HepG2 (cell line): Measurements from ENCODE around the gene KCND1. TPM values are rescaled to one million over a fixed set of nuclear protein-coding genes. Genes with fewer than 3 reads are reported as not detected.

ENCODE experiments used
- IRF2 ChIP-seq: IDR thresholded peaks from 2 replicates; pipeline ENCODE4 v1.6.1; 2018; ENCODE audit warnings: missing genetic modification reagents, missing compliant biosample characterization
- MXI1 ChIP-seq: IDR thresholded peaks from 3 replicates; pipeline ENCODE4 v1.6.1; 2012; ENCODE audit warnings: low read depth, low read length, inconsistent platforms, borderline replicate concordance
- NAIF1 ChIP-seq: sonication (generic); formaldehyde crosslinking; IDR thresholded peaks from 2 replicates; pipeline ENCODE4 v1.5.0; 2020; ENCODE audit warnings: mild to moderate bottlenecking, missing genetic modification reagents, borderline replicate concordance
- NRL ChIP-seq: sonication (generic); formaldehyde crosslinking; IDR thresholded peaks from 2 replicates; pipeline ENCODE4 v1.5.0; 2020; ENCODE audit warnings: missing genetic modification reagents, mild to moderate bottlenecking, moderate library complexity, borderline replicate concordance
- PATZ1 ChIP-seq: sonication (generic); formaldehyde crosslinking; IDR thresholded peaks from 2 replicates; pipeline ENCODE4 v1.4.0; 2020; ENCODE audit warnings: missing genetic modification reagents
- RFX3 ChIP-seq: IDR thresholded peaks from 2 replicates; pipeline ENCODE4 v1.6.1; 2016; ENCODE audit warnings: missing biosample characterization, missing genetic modification reagents
- ZBTB46 ChIP-seq: sonication (generic); formaldehyde crosslinking; IDR thresholded peaks from 2 replicates; pipeline ENCODE4 v1.4.0; 2020; ENCODE audit warnings: mild to moderate bottlenecking, missing genetic modification reagents, borderline replicate concordance
- ZIK1 ChIP-seq: sonication (generic); formaldehyde crosslinking; IDR thresholded peaks from 2 replicates; pipeline ENCODE4 v1.5.0; 2020; ENCODE audit warnings: mild to moderate bottlenecking, low read depth, missing genetic modification reagents, borderline replicate concordance
- ZNF225 ChIP-seq: sonication (generic); formaldehyde crosslinking; IDR thresholded peaks from 2 replicates; pipeline ENCODE4 v1.4.0; 2020; ENCODE audit warnings: mild to moderate bottlenecking, missing genetic modification reagents
- polyA plus RNA-seq, 8 experiments: library from polyadenylated mRNA; depleted of rRNA in 3 of 8; stranded (reverse) in 7 of 8; unstranded in 1 of 8; fragments of >200 nt; fragmentation: Illumina TruSeq in 4 of 8; extraction: Trizol in 4 of 8; gene quantifications; 2 replicates each; pipeline versions ENCODE4 v1.2.1 to v1.2.3, GENCODE V29; 2011 to 2016; ENCODE audit warnings: low read depth in 4 of 8, missing spikeins in 1 of 8, mixed read lengths in 1 of 8; ENCODE audit not compliant: insufficient read depth in 1 of 8
- total RNA-seq, 5 experiments: library from RNA; depleted of rRNA; stranded (reverse); fragments of >200 nt; fragmentation: Illumina TruSeq; extraction: Trizol; gene quantifications; 2 replicates each; pipeline ENCODE4 v1.2.3, GENCODE V29; 2016; ENCODE audit warnings: low read depth in 1 of 5
- TF ChIP-seq, protein P1 (sequence below): IDR thresholded peaks from 2 replicates; pipeline ENCODE4 v1.6.1; 2016; ENCODE audit warnings: low read depth, missing genetic modification reagents, missing compliant biosample characterization
- TF ChIP-seq, protein P2 (sequence below): IDR thresholded peaks from 2 replicates; pipeline ENCODE4 v1.6.1; 2016; ENCODE audit warnings: mild to moderate bottlenecking, missing biosample characterization, missing genetic modification reagents
- TF ChIP-seq, protein P3 (sequence below): sonication (generic); formaldehyde crosslinking; IDR thresholded peaks from 2 replicates; pipeline ENCODE4 v1.5.0; 2020; ENCODE audit warnings: missing genetic modification reagents
- TF ChIP-seq, protein P4 (sequence below): sonication (generic); formaldehyde crosslinking; IDR thresholded peaks from 2 replicates; pipeline ENCODE4 v1.8.0; 2022; ENCODE audit warnings: mild to moderate bottlenecking, missing genetic modification reagents, moderate library complexity
- TF ChIP-seq, protein P5 (sequence below): sonication (generic); formaldehyde crosslinking; conservative IDR thresholded peaks from 2 replicates; pipeline ENCODE4 v1.8.0; 2022; ENCODE audit warnings: low read depth, missing genetic modification reagents

KCND1 gene
- total and polyA plus RNA-seq, 2 of the 13 experiments (the other 11 are each of a cell fraction or from before 2014, with no cell fraction given) = 0.07 to 0.30 TPM

- TF ChIP-seq, protein P1, sequence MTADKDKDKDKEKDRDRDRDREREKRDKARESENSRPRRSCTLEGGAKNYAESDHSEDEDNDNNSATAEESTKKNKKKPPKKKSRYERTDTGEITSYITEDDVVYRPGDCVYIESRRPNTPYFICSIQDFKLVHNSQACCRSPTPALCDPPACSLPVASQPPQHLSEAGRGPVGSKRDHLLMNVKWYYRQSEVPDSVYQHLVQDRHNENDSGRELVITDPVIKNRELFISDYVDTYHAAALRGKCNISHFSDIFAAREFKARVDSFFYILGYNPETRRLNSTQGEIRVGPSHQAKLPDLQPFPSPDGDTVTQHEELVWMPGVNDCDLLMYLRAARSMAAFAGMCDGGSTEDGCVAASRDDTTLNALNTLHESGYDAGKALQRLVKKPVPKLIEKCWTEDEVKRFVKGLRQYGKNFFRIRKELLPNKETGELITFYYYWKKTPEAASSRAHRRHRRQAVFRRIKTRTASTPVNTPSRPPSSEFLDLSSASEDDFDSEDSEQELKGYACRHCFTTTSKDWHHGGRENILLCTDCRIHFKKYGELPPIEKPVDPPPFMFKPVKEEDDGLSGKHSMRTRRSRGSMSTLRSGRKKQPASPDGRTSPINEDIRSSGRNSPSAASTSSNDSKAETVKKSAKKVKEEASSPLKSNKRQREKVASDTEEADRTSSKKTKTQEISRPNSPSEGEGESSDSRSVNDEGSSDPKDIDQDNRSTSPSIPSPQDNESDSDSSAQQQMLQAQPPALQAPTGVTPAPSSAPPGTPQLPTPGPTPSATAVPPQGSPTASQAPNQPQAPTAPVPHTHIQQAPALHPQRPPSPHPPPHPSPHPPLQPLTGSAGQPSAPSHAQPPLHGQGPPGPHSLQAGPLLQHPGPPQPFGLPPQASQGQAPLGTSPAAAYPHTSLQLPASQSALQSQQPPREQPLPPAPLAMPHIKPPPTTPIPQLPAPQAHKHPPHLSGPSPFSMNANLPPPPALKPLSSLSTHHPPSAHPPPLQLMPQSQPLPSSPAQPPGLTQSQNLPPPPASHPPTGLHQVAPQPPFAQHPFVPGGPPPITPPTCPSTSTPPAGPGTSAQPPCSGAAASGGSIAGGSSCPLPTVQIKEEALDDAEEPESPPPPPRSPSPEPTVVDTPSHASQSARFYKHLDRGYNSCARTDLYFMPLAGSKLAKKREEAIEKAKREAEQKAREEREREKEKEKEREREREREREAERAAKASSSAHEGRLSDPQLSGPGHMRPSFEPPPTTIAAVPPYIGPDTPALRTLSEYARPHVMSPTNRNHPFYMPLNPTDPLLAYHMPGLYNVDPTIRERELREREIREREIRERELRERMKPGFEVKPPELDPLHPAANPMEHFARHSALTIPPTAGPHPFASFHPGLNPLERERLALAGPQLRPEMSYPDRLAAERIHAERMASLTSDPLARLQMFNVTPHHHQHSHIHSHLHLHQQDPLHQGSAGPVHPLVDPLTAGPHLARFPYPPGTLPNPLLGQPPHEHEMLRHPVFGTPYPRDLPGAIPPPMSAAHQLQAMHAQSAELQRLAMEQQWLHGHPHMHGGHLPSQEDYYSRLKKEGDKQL = no peak
- TF ChIP-seq NAIF1 (CRISPR knock-in tag) (no peak), RFX3 (CRISPR knock-in tag) (peak; percentile 85), ZBTB46 (CRISPR knock-in tag) (no peak), ZIK1 (CRISPR knock-in tag) (no peak), MXI1 (peak; percentile 85; the same call in 1 of the 3 replicates), IRF2 (CRISPR knock-in tag) (0 out of 2 replicates have a peak, but pooled peaks have one; percentile 35), NRL (CRISPR knock-in tag) (no peak), PATZ1 (CRISPR knock-in tag) (peak; percentile 75), ZNF225 (CRISPR knock-in tag) (no peak)
- TF ChIP-seq, protein P2, sequence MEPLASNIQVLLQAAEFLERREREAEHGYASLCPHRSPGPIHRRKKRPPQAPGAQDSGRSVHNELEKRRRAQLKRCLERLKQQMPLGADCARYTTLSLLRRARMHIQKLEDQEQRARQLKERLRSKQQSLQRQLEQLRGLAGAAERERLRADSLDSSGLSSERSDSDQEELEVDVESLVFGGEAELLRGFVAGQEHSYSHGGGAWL (CRISPR knock-in tag) = no peak
- TF ChIP-seq, protein P3, sequence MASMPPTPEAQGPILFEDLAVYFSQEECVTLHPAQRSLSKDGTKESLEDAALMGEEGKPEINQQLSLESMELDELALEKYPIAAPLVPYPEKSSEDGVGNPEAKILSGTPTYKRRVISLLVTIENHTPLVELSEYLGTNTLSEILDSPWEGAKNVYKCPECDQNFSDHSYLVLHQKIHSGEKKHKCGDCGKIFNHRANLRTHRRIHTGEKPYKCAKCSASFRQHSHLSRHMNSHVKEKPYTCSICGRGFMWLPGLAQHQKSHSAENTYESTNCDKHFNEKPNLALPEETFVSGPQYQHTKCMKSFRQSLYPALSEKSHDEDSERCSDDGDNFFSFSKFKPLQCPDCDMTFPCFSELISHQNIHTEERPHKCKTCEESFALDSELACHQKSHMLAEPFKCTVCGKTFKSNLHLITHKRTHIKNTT = no peak
- TF ChIP-seq, protein P4, sequence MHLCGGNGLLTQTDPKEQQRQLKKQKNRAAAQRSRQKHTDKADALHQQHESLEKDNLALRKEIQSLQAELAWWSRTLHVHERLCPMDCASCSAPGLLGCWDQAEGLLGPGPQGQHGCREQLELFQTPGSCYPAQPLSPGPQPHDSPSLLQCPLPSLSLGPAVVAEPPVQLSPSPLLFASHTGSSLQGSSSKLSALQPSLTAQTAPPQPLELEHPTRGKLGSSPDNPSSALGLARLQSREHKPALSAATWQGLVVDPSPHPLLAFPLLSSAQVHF (CRISPR knock-in tag) = no peak
- TF ChIP-seq, protein P5, sequence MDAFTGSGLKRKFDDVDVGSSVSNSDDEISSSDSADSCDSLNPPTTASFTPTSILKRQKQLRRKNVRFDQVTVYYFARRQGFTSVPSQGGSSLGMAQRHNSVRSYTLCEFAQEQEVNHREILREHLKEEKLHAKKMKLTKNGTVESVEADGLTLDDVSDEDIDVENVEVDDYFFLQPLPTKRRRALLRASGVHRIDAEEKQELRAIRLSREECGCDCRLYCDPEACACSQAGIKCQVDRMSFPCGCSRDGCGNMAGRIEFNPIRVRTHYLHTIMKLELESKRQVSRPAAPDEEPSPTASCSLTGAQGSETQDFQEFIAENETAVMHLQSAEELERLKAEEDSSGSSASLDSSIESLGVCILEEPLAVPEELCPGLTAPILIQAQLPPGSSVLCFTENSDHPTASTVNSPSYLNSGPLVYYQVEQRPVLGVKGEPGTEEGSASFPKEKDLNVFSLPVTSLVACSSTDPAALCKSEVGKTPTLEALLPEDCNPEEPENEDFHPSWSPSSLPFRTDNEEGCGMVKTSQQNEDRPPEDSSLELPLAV (CRISPR knock-in tag) = no peak
Observed at GRCh38 chrX:48917139-48918001, 54.3 kb downstream of the KCND1 start (continued).
